GM19463 (cell line): ENCODE data around the gene SLCO1B1.

ENCODE experiments used
- ATAC-seq: cut with Tn5 transposase; IDR thresholded peaks from one replicate; pipeline ENCODE4 v1.9.1; 2021; ENCODE audit warnings: mild to moderate bottlenecking, moderate library complexity; ENCODE audit not compliant: unreplicated experiment

The SLCO1B1 gene

DNA sequence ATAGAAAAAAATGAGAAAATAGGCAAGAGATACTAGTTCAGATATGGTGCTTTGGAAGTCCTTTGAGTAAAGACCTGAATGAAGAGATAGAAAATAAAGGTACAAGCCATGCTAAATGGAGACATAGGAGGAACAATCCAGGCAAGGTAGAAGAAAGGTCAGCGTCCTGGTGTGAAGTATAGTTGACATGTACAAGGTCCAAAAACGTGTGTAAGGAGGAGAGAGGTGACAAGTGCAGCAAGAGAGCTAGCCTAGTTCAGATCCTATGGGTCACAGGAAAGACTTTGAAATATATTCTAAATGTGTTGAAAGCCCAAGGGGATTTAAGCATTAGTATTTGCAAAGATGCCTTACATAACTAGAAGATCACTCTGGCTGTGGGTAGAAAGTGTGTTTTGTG is 88.2 kb downstream of the SLCO1B1 start:
- ATAC-seq, result no peak

DNA sequence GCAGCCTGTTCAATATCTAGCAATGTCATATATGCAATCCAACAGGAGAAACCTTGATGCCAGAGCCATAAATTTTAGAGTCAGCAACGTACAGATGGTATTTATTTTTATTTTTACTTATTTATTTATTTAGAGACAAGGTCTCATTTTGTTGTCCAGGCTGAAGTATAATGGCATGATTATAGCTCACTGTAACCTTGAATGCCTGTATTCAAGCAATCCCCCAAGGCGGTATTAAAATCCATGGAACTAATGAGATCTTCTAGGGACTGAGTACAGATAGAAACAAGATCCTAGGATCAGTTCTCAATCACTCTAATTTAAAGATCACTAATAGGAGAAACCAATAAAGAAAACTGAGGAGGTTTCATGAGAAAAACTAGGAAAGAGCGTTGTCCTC is 89.3 kb downstream of the SLCO1B1 start:
- ATAC-seq, result no peak

DNA sequence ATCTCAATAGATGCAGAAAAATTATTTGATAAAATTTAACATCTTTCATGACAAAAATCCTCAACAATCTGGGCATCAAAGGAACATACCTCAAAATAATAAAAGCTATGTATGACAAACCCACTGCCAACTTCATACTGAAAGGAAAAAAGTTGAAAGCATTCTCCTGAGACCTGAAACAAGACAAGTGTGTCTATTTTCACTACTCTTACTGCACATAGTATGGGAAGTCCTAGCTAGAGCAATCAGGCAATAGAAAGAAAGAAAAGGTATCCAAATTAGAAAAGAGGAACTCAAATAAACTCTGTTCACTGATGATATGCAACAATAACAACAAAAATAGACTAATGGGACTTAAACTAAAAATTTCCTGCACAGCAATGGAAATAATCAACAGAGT is 90.1 kb downstream of the SLCO1B1 start:
- no peak for ATAC-seq

DNA sequence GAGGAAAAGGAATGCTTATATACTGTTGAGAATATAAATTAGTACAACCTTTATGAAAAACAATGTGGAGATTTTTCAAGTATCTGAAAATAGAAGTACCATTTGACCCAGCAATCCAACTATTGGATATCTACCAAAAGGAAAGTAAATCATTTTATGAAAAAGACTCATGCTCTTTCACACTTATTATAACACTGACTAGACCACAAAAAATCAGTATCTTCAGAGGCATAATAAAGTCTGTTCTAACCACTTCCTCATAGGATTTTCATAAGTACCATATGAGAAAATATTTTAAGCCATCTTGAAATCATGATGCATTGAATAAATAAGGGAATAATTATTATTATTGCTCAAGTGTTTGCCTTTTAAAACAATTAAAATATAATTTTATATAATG is 90.8 kb downstream of the SLCO1B1 start:
- ATAC-seq, result no peak

DNA sequence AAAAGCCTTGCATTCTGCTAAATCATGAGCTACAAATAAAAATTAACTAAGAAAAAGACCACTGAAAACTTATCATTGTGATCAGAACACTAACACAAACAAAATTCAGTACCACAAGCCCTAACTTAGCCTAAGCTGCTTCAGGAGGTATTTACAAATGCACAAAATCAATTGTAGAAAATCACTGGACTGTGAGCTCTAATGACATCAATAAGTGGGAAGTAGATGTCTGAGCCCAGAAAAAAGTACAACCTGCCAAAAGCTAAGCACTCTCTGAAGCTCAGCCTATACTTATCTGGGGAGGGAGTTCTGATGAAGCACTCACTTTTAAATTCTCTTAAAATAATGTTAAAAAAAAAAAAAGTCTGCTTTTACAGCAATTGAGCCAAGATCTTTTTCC is 92.9 kb downstream of the SLCO1B1 start:
- ATAC-seq, result no peak

DNA sequence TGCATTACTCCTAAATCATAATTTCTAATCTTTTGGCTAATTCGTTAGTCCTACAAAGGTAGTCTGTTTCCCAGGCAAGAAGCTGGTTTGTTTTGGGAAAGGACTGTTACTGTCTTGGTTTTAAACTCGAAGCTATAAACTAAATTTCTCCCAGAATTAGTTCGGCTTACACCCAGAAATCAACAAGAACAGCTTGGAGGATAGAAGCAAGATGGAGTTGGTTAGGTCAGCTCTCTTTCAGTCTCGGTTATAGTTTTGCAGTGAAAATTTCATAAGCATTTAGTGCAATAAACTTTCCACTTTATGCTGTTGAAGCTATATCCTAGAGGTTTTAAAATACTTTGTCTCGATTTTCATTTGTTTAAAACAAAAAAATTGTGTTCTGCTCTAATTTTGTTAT is 103.4 kb downstream of the SLCO1B1 start:
- ATAC-seq, result no peak

DNA sequence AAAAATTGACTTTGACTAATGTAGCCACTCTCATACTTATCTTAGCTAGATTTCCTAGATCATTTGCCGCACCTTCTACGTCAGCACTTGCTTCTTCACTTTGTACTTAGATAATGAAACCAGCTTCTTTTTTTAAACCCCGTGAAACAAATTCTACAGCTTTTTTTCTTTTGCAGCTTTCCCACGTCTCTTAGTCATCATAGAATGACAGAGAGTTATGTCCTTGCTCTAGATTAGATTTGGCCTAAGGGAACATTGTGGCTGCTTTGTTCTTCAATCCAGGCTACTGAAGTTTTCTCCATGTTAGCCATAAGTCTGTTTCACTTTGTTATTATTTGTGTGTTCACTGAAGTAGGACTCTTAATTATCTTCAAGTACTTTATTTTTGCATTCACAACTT is 108.9 kb downstream of the SLCO1B1 start:
- ATAC-seq, result no peak

DNA sequence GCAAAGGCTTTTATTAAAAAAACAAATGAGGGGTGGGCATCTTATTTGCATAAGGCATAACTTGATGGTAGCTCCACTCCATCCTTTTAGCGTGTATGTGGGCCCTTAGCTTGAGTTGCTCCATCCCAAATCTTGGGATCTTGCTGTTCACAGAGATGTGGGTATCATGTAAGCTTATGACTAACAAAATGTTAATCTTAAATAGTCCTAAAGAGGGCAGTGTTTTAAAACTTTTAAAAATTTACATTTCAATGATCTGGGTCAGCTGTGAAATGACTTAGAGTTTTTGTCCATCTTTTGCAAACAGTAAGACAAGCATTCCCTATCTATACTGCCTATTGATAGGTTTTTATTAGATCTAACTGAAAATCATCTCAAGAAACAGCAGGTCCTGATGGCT is 117.7 kb downstream of the SLCO1B1 start:
- no peak for ATAC-seq

DNA sequence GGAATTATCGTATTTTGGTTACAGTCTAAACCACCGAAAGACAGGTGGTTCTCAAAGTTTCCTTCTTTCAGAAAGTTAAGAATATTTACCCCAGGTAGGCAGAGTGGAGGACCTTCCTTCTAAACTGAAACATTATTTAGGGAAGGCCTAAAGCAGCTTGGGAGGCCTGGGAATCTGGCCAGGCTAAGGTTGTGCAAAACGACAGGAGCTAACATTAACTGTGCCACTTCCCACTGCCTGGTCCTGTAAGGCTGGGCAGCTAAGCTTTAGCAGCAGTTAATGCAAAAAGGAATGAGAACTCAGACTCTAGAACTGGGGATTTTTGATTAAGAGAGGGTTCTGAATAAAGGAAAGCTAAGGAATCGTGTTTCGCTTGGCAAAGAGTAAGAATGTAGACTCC is 121.1 kb downstream of the SLCO1B1 start:
- ATAC-seq, result no peak

DNA sequence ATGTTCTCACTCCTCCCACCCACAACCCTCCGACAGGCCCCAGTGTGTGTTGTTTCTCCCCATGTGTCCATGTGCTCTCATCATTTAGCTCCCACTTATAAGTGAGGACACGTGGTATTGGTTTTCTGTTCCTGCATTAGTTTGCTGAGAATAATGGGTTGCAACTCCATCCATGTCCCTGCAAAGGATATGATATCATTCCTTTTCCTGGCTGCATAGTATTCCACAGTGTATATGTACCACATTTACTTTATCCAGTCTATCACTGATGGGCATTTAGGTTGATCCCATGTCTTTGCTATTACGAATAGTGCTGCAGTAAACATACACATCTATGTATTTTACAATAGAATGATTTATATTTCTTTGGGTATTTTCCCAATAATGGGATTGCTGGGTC is 126.2 kb downstream of the SLCO1B1 start:
- no peak for ATAC-seq

DNA sequence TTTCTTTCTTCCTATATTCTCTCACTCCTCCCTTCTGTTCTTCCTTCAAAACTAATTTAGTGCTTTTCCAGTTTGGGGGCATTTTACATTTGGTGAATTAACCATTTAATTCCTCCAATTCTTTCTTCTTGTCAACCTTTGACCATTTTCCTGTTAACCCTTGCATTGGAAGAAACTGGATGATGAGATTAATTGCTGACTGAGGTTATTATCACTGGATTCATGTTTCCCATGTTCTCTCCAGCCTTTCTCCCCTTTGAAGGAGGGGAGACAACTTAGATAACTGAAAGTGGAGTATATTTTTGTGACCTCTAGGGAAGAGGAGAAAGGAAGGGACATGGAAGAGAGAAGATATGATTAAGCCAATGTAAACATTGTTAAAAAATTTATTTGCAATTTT is 133.2 kb downstream of the SLCO1B1 start:
- ATAC-seq, result no peak

DNA sequence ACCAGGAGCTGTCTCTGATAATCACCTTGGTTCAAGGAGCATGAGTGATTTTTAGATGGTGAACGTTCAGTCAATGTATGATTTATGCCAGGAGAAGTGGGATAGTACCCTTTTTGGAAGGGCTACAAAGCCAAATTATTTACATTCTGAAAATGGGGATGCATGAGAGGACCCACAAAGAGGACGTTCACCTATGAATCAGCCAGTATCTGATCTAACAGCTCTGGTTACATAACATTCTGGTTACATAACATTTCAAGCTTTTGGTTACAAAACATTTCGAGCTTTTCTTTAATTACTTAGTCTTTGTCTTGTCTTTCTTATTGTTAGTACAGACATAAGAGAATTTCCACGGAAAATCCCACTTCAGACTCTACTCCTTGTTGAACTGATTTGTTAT is 134.9 kb downstream of the SLCO1B1 start:
- ATAC-seq, result no peak

DNA sequence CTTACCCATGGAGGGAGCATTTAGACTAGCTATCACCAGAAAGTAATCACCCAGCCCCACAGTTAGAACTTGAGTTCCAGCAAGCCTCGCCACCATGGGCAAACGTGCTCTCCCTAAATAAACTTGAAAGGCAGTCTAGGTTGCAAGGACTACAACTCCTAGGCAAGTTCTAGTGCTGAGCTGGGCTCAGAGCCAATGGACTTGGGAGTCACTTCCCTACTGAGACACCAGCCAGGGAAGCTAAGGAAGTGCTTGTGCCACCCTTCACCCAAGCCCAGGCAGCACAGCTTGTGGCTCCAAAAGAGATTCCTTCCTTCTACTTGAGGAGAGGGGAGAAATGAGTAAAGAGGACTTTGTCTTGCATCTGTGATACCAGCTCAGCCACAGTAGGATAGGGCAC is 145.8 kb downstream of the SLCO1B1 start:
- ATAC-seq, result no peak
